Measurements from ENCODE around the gene OSMR. TPM values are rescaled to one million over a fixed set of nuclear protein-coding genes. Genes with fewer than 3 reads are reported as not detected.

Gene OSMR
- total RNA-seq, 1 experiment from 2014 or later = 1.6 TPM

DNA sequence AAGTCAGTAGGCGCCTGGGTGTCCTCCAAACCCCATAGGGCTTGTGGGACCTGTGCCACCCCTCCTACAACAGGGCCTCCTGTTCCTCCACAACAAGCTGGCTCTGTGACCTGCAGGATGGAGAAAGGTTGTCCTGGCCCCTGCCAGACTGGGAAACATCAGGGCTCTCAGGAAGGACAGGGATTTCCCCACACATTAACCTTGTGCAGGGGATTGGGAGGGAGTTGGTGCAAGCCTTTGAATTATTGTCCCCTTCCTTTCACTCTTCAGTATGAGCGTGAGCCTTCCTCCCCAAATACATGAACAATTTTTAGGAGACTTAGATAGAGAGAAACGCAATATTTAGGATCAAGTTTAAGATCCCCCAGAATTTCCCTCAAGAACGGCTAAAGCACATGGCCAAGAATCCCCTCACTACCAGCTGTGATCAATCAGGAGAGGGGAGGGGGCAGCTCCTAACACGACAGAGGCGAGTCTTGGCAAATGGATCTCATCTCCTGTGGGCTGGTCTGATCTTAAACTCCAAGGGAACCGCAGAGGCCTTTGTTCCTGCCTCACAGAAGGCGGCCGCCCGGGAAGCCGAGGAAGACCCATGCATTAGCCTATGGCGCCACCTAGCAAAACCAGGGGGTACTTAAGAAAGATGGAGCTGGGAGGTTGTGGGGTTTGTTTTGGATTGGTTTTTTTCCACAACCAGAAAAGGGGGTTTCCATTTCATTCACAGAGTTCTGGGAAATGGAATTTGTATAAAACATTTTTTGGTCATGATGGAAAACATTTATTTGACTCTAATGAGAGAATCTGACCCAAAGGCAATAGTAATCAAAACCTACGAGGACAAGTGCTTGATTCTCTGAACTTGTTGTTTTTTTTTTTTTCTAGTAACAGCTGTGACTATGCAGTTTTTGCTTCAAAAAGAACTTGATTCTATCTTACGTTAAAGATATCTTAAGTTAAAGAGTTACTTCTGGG, 36.1 kb upstream of the OSMR start:
- H3K23me2 ChIP-seq (ENCODE audit: insufficient read length, low read depth, low read length, poor library complexity, severe bottlenecking) = no peaks in the 10 kb centered on the region
- H3K27me3 Mint-ChIP-seq (ENCODE audit: low read depth) = peaks cover 8% of the 10 kb centered on the region; the same call in 1 of the 2 replicates
- no peak overlapping the region for H2BK120ac ChIP-seq (ENCODE audit: low read depth, low read length, poor library complexity, severe bottlenecking)
- H2AFZ ChIP-seq (ENCODE audit: low read length) = peak overlapping the region; percentile 34
- H3K27me3 ChIP-seq (ENCODE audit: insufficient read depth, low read length) = no peaks in the 10 kb centered on the region; the same call in 1 of the 2 replicates
- no peak overlapping the region for H4K5ac ChIP-seq (ENCODE audit: insufficient read length, low read depth, low read length)
- H2AK5ac ChIP-seq (ENCODE audit: insufficient read length, low read length) = no peak overlapping the region
- no peak overlapping the region for H2BK15ac ChIP-seq (ENCODE audit: low read depth, low read length)
- no CpG with 5 or more reads among the region's 14 CpGs for WGBS (ENCODE audit: extremely low coverage, insufficient read length, low lambda C conversion rate)
- H3K4me1 ChIP-seq (ENCODE audit: insufficient read depth, low read length) = 0 out of 2 replicates have a peak, but pooled peaks cover 2% of the 10 kb centered on the region
- H3K79me2 ChIP-seq (ENCODE audit: insufficient read depth, low read length) = no peaks in the 10 kb centered on the region
- TF ChIP-seq, protein P1, sequence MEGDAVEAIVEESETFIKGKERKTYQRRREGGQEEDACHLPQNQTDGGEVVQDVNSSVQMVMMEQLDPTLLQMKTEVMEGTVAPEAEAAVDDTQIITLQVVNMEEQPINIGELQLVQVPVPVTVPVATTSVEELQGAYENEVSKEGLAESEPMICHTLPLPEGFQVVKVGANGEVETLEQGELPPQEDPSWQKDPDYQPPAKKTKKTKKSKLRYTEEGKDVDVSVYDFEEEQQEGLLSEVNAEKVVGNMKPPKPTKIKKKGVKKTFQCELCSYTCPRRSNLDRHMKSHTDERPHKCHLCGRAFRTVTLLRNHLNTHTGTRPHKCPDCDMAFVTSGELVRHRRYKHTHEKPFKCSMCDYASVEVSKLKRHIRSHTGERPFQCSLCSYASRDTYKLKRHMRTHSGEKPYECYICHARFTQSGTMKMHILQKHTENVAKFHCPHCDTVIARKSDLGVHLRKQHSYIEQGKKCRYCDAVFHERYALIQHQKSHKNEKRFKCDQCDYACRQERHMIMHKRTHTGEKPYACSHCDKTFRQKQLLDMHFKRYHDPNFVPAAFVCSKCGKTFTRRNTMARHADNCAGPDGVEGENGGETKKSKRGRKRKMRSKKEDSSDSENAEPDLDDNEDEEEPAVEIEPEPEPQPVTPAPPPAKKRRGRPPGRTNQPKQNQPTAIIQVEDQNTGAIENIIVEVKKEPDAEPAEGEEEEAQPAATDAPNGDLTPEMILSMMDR (conservative IDR thresholded peaks at IDR 0.05) = peak; percentile 91
- no peak overlapping the region for H3K9ac ChIP-seq (ENCODE audit: extremely low read depth, insufficient read length, low read length)
- H3K27ac Mint-ChIP-seq = no peak overlapping the region
- H4K8ac ChIP-seq (replicated peaks; ENCODE audit: insufficient read length, low read depth, low read length) = no peak overlapping the region
- no peak overlapping the region for H3K14ac ChIP-seq (ENCODE audit: insufficient read depth, low read length)
- no peak overlapping the region for H2BK12ac ChIP-seq (ENCODE audit: insufficient read length, low read depth, low read length)
- H3K27ac ChIP-seq (ENCODE audit: insufficient read length, low read depth, low read length) = no peak overlapping the region
- no peaks in the 10 kb centered on the region for H3K36me3 Mint-ChIP-seq (ENCODE audit: insufficient read depth in 1 of 3, low read depth in 3 of 3)
- H3K9me3 Mint-ChIP-seq = peaks cover 0 to 3% of the 10 kb centered on the region in 2 experiments; a peak in 3 of 5 replicates
- H2BK20ac ChIP-seq (ENCODE audit: low read depth, low read length, poor library complexity, severe bottlenecking) = no peak overlapping the region
- H3K4me2 ChIP-seq (ENCODE audit: insufficient read depth, insufficient read length, low read length) = no peak overlapping the region
- no peaks in the 10 kb centered on the region for H4K20me1 ChIP-seq (ENCODE audit: control insufficient read depth, insufficient read depth, insufficient read length)
- H3K4me1 Mint-ChIP-seq = peaks cover 4% of the 10 kb centered on the region in 2 experiments
- H4K91ac ChIP-seq (ENCODE audit: insufficient read length, low read depth, low read length) = no peak overlapping the region
- no peak overlapping the region for H3K23ac ChIP-seq (ENCODE audit: insufficient read length, low read depth, low read length)
- H2BK5ac ChIP-seq (ENCODE audit: insufficient read length, low read length) = no peak overlapping the region
- H3K56ac ChIP-seq (ENCODE audit: insufficient read length, low read depth, low read length) = no peak overlapping the region
- no peaks in the 10 kb centered on the region for H3K79me1 ChIP-seq (ENCODE audit: insufficient read depth, low read depth, low read length, poor library complexity, severe bottlenecking)
- H3K9me3 ChIP-seq (ENCODE audit: control insufficient read depth, low read depth, low read length) = no peaks in the 10 kb centered on the region
- DNase-seq = peak; percentile 88
- no peak overlapping the region for H3K4me3 Mint-ChIP-seq
- H3K18ac ChIP-seq (ENCODE audit: insufficient read length, low read depth, low read length) = no peak overlapping the region
- H3T11ph ChIP-seq (ENCODE audit: low read length) = no peak overlapping the region
- H3K4ac ChIP-seq (ENCODE audit: low read depth, low read length) = no peak overlapping the region

All from H9 (cell line).